NCI-H774 (cell line): ENCODE measurements around the gene ZNF521.
"Not testable (repeated sequence)": the region's sequence is repeated elsewhere in the genome, so short reads cannot be mapped to it uniquely, and the experiment has no call there.

Source experiments
- DNase-seq: peaks from one replicate; lab custom pipeline; 2025; lab: John Stamatoyannopoulos, UW

The ZNF521 gene

DNA sequence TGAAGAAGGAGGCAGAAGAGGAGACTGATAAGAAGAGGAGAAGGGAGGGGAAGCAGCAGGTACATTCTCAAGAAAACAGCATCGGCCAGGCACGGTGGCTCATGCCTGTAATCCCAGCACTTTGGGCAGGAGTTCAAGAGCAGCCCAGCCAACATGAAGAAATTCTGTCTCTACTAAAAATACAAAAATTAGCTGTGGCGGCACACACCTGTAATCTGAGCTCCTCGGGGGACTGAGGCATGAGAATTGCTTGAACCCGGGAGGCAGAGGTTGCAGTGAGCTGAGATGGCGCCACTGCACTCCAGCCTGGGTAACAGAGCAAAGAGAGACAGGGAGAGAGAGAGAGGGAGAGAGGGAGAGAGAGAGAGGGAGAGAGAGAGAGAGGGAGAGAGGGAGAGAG is 318.8 kb downstream of the ZNF521 start:
- DNase-seq: not testable (repeated sequence)

- DNase-seq: no peak
Measured at GRCh38 chr18:25029802-25030201, 322.2 kb downstream of the ZNF521 start.

DNA sequence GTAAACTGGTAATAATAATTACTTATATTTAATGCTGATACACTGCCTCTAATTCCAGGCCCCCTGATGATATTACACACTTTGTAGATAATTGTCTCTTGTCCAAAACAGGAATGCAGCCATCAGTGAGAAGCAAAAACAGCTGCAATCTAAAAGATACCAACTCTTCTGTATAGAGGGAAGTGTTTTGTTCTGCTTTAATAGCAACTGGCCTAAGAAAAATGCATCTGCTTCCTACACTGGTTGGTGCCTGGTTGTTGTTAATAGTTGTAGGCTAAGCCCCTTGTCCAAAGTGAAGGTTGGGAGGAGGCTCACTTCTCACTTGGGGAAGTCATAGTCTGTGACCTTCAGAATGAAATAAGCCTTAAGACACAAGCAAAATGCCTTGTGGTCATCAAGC is 332.0 kb downstream of the ZNF521 start:
- no peak for DNase-seq

DNA sequence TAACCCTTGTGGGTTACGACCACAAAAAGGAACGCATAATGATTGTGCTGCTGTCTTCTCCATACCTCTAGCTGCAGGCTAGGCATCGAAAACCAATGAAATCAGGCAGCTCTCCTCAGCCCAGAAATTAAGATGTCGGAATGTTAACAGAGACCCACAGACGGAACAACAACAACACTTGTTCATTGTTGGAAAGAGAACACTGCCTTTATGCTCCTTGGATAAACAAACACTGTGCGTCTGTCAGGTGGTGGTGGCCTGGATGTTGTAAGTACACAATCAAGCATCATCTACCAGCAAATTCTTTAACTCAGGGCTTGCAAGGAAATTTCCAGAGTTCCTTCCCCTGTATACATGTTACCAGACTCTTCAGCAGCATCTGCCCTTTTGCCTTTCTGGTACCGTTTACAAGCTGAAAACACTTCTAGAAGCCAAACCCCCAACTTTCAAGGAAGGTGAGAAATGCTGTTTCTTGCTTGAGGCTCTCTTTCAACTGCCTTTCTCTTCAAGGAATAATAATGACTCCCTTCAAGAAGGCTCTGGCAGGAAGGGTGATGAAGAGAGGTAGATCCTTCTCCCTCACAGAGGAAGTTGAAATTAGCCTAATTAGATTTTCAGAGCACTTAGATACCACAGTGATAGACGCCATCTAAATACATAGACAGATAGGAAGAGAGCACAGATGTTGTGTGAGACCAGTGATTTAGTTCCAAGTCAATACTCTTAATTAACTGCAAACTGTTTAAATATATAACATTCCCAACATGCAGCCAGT is 332.7 kb downstream of the ZNF521 start:
- no peak for DNase-seq

DNA sequence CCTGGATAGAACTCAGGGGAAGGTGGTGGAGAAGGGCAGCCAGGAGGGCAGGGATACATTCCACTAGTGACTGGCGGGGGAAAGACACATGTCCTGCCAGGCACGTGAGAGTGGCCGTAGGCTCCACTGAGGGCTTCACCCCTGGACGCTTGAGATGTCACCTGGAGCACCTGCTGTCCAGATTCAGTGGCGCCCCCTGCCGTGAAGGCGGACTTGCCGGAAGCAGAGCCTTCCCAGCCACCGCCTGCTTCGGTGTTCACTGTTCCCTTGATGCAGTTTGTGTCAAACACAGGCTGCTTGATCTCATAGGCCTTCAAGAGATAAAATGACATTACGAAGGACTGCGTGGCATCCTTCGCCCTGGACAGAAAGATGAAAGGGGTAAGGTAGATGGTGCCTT is 335.3 kb downstream of the ZNF521 start:
- no peak for DNase-seq

DNA sequence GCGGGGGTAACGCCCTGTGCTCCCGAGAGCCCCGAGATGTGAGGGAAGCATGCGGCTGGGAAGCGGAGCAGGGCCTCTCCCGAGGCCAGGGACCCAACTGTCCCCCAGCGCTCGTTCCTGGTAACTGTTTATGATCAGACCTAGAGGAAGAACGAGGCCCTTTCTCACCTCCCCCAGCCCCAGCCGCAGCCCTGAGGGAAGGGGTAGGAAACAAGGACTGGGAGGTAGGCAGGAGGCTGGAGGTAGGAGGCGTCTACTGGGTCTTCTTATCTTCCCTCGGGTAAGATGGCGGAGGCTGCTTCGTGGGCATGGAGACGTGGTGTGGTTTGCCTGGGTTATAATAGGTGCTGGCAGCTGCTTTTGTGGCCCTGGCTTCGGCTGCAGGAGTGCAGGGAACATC is 335.8 kb downstream of the ZNF521 start:
- DNase-seq: no peak
